K562 (cell line): ENCODE results near the gene ZC3H18. TPM values are rescaled to one million over a fixed set of nuclear protein-coding genes. Genes with fewer than 3 reads are reported as not detected.

Experiments
- ATAC-seq: fragments of 200-7000 bp; cut with Tn5 transposase; 3 replicates; pipeline ENCODE4 v1.9.1; 2020; ENCODE audit warnings: moderate library complexity
- BruUV-seq: library from RNA; stranded (reverse); fragments of 400-500 nt; replicated peaks from 2 replicates; lab custom pipeline; 2021; lab: Mats Ljungman, UMichigan
- CTCF ChIA-PET: fragments of 300-600 bp; formaldehyde crosslinking; extraction: SDS; loops from one replicate; lab custom pipeline; 2021; ENCODE audit warnings: low intra/inter-chr PET ratio; lab: Yijun Ruan, JAX
- POLR2A ChIA-PET: fragments of 300-600, 350-650 bp; sonication (Branson Sonifier 250); formaldehyde crosslinking; extraction: SDS; loops from one replicate; lab custom pipeline; 2021; ENCODE audit warnings: antibody characterized with exemption, inconsistent platforms; lab: Yijun Ruan, JAX
- DNase-seq, 4 experiments: peaks; one replicate each; pipeline versions ENCODE4 v3.0.0 to v3.0.0-alpha.2; 2011 to 2018; ENCODE audit warnings: low spot score in 3 of 4, mixed read lengths in 3 of 4; ENCODE audit errors: extremely low read depth in 1 of 4
- FAIRE-seq: peaks from 2 replicates; lab custom pipeline; 2011; peaks lifted over from hg19 to GRCh38; lab: Jason Lieb, UNC
- H2AFZ ChIP-seq: 2 replicates; pipeline ENCODE4 v1.6.0; 2011; ENCODE audit warnings: low read depth, low read length, control low read depth, inconsistent platforms
- H3K27ac ChIP-seq: fragments of 200-600 bp; 3 replicates; pipeline ENCODE4 v1.8.0; 2011; ENCODE audit warnings: low read depth, mild to moderate bottlenecking, control low read depth, inconsistent platforms, low read length, moderate library complexity, mixed read lengths; ENCODE audit errors: extremely low read depth
- H3K27me3 ChIP-seq, 2 experiments: fragments of 300-600 bp in 1 of 2; 2 replicates in 1 of 2; 3 replicates in 1 of 2; pipeline versions ENCODE4 v1.6.0 to v1.8.0; 2011; ENCODE audit warnings: inconsistent platforms in 2 of 2, low read length in 2 of 2, mild to moderate bottlenecking in 1 of 2, mixed read lengths in 1 of 2, moderate library complexity in 1 of 2; ENCODE audit not compliant: control insufficient read depth in 2 of 2, insufficient read depth in 2 of 2
- H3K36me3 ChIP-seq: fragments of 300-600 bp; 3 replicates; pipeline ENCODE4 v1.8.0; 2011; ENCODE audit warnings: mild to moderate bottlenecking, low read length, inconsistent platforms; ENCODE audit not compliant: control insufficient read depth, insufficient read depth
- H3K4me1 ChIP-seq, 2 experiments: fragments of 200-600 bp in 1 of 2; replicated peaks in 1 of 2; 2 replicates in 1 of 2; 3 replicates in 1 of 2; pipeline versions ENCODE4 v1.5.1 to v1.8.0; 2011; ENCODE audit warnings: inconsistent platforms in 2 of 2, low read length in 2 of 2, mild to moderate bottlenecking in 1 of 2, mixed read lengths in 1 of 2, moderate library complexity in 1 of 2; ENCODE audit not compliant: control insufficient read depth in 2 of 2, insufficient read depth in 2 of 2
- H3K4me2 ChIP-seq: 2 replicates; pipeline ENCODE4 v1.6.1; 2011; ENCODE audit warnings: low read length, control low read depth, inconsistent platforms, mixed read lengths; ENCODE audit not compliant: insufficient read depth
- H3K4me3 ChIP-seq: fragments of 200-600 bp; sonication (generic), shearing (Covaris generic); 2 replicates; pipeline ENCODE4 v1.5.1; 2016; ENCODE audit warnings: control low read depth, inconsistent platforms
- H3K79me2 ChIP-seq: fragments of 200-600 bp; 3 replicates; pipeline ENCODE4 v1.8.0; 2011; ENCODE audit warnings: low read length, inconsistent platforms; ENCODE audit not compliant: control insufficient read depth, insufficient read depth
- H3K9ac ChIP-seq, 2 experiments: 2 replicates each; pipeline versions ENCODE4 v1.6.0 to v1.6.1; 2011; ENCODE audit warnings: low read depth in 2 of 2, low read length in 2 of 2, control low read depth in 1 of 2, inconsistent platforms in 1 of 2, mild to moderate bottlenecking in 1 of 2, mixed read lengths in 1 of 2; ENCODE audit not compliant: insufficient read depth in 1 of 2
- H3K9me1 ChIP-seq: one replicate; pipeline ENCODE4 v1.6.0; 2011; ENCODE audit warnings: inconsistent platforms, mild to moderate bottlenecking, low read length, moderate library complexity; ENCODE audit not compliant: control insufficient read depth, insufficient read depth
- H3K9me3 ChIP-seq: replicated peaks from 2 replicates; pipeline ENCODE4 v1.5.1; 2011; ENCODE audit warnings: low read depth, low read length, inconsistent platforms; ENCODE audit not compliant: control insufficient read depth, insufficient read depth
- H4K20me1 ChIP-seq: replicated peaks from 2 replicates; pipeline ENCODE4 v1.6.1; 2011; ENCODE audit warnings: low read length, inconsistent platforms, mixed read lengths; ENCODE audit not compliant: control insufficient read depth, insufficient read depth
- BRCA1 ChIP-seq, 2 experiments: fragments of 450-650 bp in 1 of 2; sonication (generic) in 1 of 2; formaldehyde crosslinking in 1 of 2; IDR thresholded peaks; 2 replicates each; pipeline versions ENCODE4 v1.5.0 to v1.6.1; 2017 to 2020; ENCODE audit warnings: mild to moderate bottlenecking in 1 of 2, missing genetic modification reagents in 1 of 2
- BRF1 ChIP-seq: IDR thresholded peaks from 3 replicates; pipeline ENCODE4 v1.6.1; 2011; ENCODE audit warnings: borderline replicate concordance, mild to moderate bottlenecking; ENCODE audit not compliant: insufficient read length; ENCODE audit errors: extremely low read depth
- CBFB ChIP-seq: sonication (generic); formaldehyde crosslinking; IDR thresholded peaks from 2 replicates; pipeline ENCODE4 v1.4.0; 2020; ENCODE audit warnings: mild to moderate bottlenecking, missing genetic modification reagents
- CHCHD3 ChIP-seq: fragments of 250-450 bp; sonication (Bioruptor Pico); IDR thresholded peaks from 2 replicates; pipeline ENCODE4 v2.1.2; 2022; ENCODE audit warnings: mild to moderate bottlenecking
- JUN ChIP-seq, 2 experiments: sonication (generic) in 1 of 2; formaldehyde crosslinking in 1 of 2; IDR thresholded peaks; 2 replicates each; pipeline versions ENCODE4 v1.6.1 to v1.8.0; 2012 to 2022; ENCODE audit warnings: borderline replicate concordance in 2 of 2, mild to moderate bottlenecking in 2 of 2, improper control_type of control experiment in 1 of 2, low read depth in 1 of 2, low read length in 1 of 2, missing genetic modification reagents in 1 of 2
- MYBL2 ChIP-seq, 2 experiments: fragments of 450-650 bp in 1 of 2; sonication (generic) in 1 of 2; formaldehyde crosslinking in 1 of 2; IDR thresholded peaks; 2 replicates each; pipeline versions ENCODE4 v1.6.1 to v1.8.1; 2017 to 2022; ENCODE audit warnings: borderline replicate concordance in 1 of 2, inconsistent platforms in 1 of 2, low read depth in 1 of 2, mild to moderate bottlenecking in 1 of 2, missing genetic modification reagents in 1 of 2, moderate library complexity in 1 of 2
- SIN3A ChIP-seq, 2 experiments: fragments of 150-350 bp in 1 of 2; IDR thresholded peaks; 2 replicates each; pipeline ENCODE4 v1.6.1; 2011 to 2016; ENCODE audit warnings: borderline replicate concordance in 2 of 2, low read depth in 2 of 2, low read length in 2 of 2, mild to moderate bottlenecking in 2 of 2, moderate library complexity in 2 of 2; ENCODE audit not compliant: control insufficient read depth in 1 of 2
- TGIF2 ChIP-seq: sonication (generic); formaldehyde crosslinking; IDR thresholded peaks from 2 replicates; pipeline ENCODE4 v1.8.1; 2022; ENCODE audit warnings: mild to moderate bottlenecking, missing genetic modification reagents, moderate library complexity
- ZNF24 ChIP-seq: fragments of 450-650 bp; IDR thresholded peaks from 2 replicates; pipeline ENCODE4 v1.6.1; 2016
- ZNF3 ChIP-seq: fragments of 250-450 bp; sonication (Bioruptor Pico); IDR thresholded peaks from 2 replicates; pipeline ENCODE4 v1.5.0; 2021; ENCODE audit warnings: mild to moderate bottlenecking, moderate library complexity
- ZNF316 ChIP-seq: fragments of 450-650 bp; IDR thresholded peaks from 2 replicates; pipeline ENCODE4 v1.6.1; 2016
- WGBS: fragments of 100-300 bp; shearing (Covaris generic); methylation state at CpG from one replicate; pipeline ENCODE4 v1.1.6; 2016; ENCODE audit warnings: low coverage, mixed read lengths; ENCODE audit not compliant: insufficient coverage; ENCODE audit errors: missing lambda C conversion rate; 5-methylcytosine and 5-hydroxymethylcytosine counted together
- in situ Hi-C: fragments of 300-500 bp; cut with MboI; formaldehyde crosslinking; loops from 4 replicates; pipeline ENCODE4 v1.15.0; 2018; ENCODE audit warnings: inconsistent platforms, mixed read lengths
- intact Hi-C: fragments of 100-400 bp; cut with micrococcal nuclease; formaldehyde crosslinking; loops from 2 replicates; pipeline ENCODE4 v1.14.2; 2022
- polyA plus RNA-seq, 8 experiments: library from polyadenylated mRNA; depleted of rRNA in 4 of 8; stranded (reverse) in 5 of 8; unstranded in 3 of 8; fragments of >200 nt; fragmentation: Nextera tagmentation in 2 of 8; fragmentation: Illumina TruSeq in 1 of 8; extraction: Ambion mirVana in 2 of 8; extraction: Trizol in 1 of 8; gene quantifications; 2 replicates each; pipeline versions ENCODE4 v1.2.1 to v1.2.3, GENCODE V29; 2011 to 2014; ENCODE audit warnings: inconsistent platforms in 1 of 8, missing spikeins in 1 of 8
- total RNA-seq, 7 experiments: library from RNA; depleted of rRNA in 6 of 7; stranded (reverse); fragments of >200 nt in 6 of 7; fragmentation: Illumina TruSeq in 2 of 7; extraction: Trizol in 2 of 7; gene quantifications; 2 replicates each; pipeline versions ENCODE4 v1.2.1 to v1.2.3, GENCODE V29; 2011 to 2021; ENCODE audit warnings: low replicate concordance in 1 of 7
- TF ChIP-seq, protein P1 (sequence below): fragments of 450-650 bp; IDR thresholded peaks from 2 replicates; pipeline ENCODE4 v1.7.1; 2018; ENCODE audit warnings: mild to moderate bottlenecking, low read depth; ENCODE audit not compliant: partially characterized antibody
- TF ChIP-seq, protein P2 (sequence below), 3 experiments: fragments of 200-800 bp in 1 of 3; sonication (Bioruptor generic) in 1 of 3; sonication (generic) in 1 of 3; formaldehyde crosslinking in 1 of 3; IDR thresholded peaks; 2 replicates each; pipeline versions ENCODE4 v1.6.1 to v1.8.0; 2016 to 2022; ENCODE audit warnings: mild to moderate bottlenecking in 2 of 3, missing compliant biosample characterization in 2 of 3, missing genetic modification characterization in 2 of 3, missing genetic modification reagents in 1 of 3
- TF ChIP-seq, protein P3 (sequence below): fragments of 250-450 bp; sonication (Bioruptor Pico); IDR thresholded peaks from 2 replicates; pipeline ENCODE4 v1.8.0; 2022; ENCODE audit warnings: moderate library complexity, mild to moderate bottlenecking, inconsistent platforms

The ZC3H18 gene
- total and polyA plus RNA-seq, 9 of the 15 experiments (the other 6 are each of a cell fraction or from before 2014, with no cell fraction given) = 1.7 to 88.7 (median 26.9) TPM

DNA sequence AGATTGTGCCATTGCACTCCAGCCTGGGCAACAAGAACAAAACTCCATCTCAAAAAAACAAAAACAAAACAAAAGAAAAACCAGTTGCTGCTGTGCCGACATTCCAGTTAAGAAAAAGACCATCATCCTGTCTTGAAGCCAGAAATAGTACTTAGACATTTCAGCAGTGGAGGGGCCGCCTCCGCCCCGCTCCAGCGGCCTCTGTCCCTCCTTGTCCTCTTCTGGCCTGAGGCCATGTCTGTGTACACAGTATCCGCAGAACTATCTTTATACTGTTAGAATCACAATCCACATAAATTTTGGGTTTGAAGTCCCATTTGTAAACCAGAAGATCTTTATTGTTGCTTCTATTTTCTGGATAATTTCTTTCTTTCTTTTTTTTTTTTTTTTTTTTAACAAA, 24.9 kb downstream of the ZC3H18 start:
- ATAC-seq = no peak
- DNase-seq = no peak
- no peak overlapping the region for H3K9ac ChIP-seq
- no peaks in the 10 kb centered on the region for H3K9me1 ChIP-seq
- POLR2A ChIA-PET = interaction anchor here (0.6 to 1.3 kb wide), 3 partner anchors 14 to 59 kb away, joined by 3 to 5 read pairs (median 3); no protein-coding TSS in a partner anchor
- H3K4me3 ChIP-seq = no peak overlapping the region
- intact Hi-C loops (no loop called here), in situ Hi-C loops (no loop called here)
- H3K79me2 ChIP-seq = peaks cover 20% of the 10 kb centered on the region
- CTCF ChIA-PET = no interaction called here
- 96% methylated on average over 6 of the region's 6 CpGs for WGBS
- H4K20me1 ChIP-seq = no peaks in the 10 kb centered on the region
- H3K27me3 ChIP-seq = no peaks in the 10 kb centered on the region
- peaks cover 74% of the 10 kb centered on the region for H3K36me3 ChIP-seq
- H3K27ac ChIP-seq = no peak overlapping the region
- no peaks in the 10 kb centered on the region for H3K9me3 ChIP-seq
- H2AFZ ChIP-seq = no peak overlapping the region
- no peak for FAIRE-seq
- BruUV-seq = no TSS peak
- TF ChIP-seq BRCA1 (IDR thresholded peaks at IDR 0.05) (no peak), BRCA1 (CRISPR knock-in tag; IDR thresholded peaks at IDR 0.05) (no peak), MYBL2 (IDR thresholded peaks at IDR 0.05; ENCODE audit: low read depth) (no peak), MYBL2 (CRISPR knock-in tag; IDR thresholded peaks at IDR 0.05; ENCODE audit: borderline replicate concordance) (no peak), JUN (IDR thresholded peaks at IDR 0.05; ENCODE audit: borderline replicate concordance, low read depth, low read length) (no peak), JUN (CRISPR knock-in tag; IDR thresholded peaks at IDR 0.05; ENCODE audit: borderline replicate concordance) (no peak), ZNF316 (no peak), SIN3A (IDR thresholded peaks at IDR 0.05; ENCODE audit: borderline replicate concordance in 2 of 2, control insufficient read depth in 1 of 2, low read depth in 2 of 2, low read length in 2 of 2) (no peak), ZNF3 (CRISPR knock-in tag) (no peak), CBFB (CRISPR knock-in tag) (no peak), ZNF24 (no peak), BRF1 (no peak), CHCHD3 (no peak), TGIF2 (CRISPR knock-in tag) (no peak)
- TF ChIP-seq, protein P1, sequence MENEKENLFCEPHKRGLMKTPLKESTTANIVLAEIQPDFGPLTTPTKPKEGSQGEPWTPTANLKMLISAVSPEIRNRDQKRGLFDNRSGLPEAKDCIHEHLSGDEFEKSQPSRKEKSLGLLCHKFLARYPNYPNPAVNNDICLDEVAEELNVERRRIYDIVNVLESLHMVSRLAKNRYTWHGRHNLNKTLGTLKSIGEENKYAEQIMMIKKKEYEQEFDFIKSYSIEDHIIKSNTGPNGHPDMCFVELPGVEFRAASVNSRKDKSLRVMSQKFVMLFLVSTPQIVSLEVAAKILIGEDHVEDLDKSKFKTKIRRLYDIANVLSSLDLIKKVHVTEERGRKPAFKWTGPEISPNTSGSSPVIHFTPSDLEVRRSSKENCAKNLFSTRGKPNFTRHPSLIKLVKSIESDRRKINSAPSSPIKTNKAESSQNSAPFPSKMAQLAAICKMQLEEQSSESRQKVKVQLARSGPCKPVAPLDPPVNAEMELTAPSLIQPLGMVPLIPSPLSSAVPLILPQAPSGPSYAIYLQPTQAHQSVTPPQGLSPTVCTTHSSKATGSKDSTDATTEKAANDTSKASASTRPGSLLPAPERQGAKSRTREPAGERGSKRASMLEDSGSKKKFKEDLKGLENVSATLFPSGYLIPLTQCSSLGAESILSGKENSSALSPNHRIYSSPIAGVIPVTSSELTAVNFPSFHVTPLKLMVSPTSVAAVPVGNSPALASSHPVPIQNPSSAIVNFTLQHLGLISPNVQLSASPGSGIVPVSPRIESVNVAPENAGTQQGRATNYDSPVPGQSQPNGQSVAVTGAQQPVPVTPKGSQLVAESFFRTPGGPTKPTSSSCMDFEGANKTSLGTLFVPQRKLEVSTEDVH = no peak
- TF ChIP-seq, protein P2, sequence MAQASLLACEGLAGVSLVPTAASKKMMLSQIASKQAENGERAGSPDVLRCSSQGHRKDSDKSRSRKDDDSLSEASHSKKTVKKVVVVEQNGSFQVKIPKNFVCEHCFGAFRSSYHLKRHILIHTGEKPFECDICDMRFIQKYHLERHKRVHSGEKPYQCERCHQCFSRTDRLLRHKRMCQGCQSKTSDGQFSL (CRISPR knock-in tag; IDR thresholded peaks at IDR 0.05) = no peak
- TF ChIP-seq, protein P2 (tag; IDR thresholded peaks at IDR 0.05) = no peak
- TF ChIP-seq, protein P3, sequence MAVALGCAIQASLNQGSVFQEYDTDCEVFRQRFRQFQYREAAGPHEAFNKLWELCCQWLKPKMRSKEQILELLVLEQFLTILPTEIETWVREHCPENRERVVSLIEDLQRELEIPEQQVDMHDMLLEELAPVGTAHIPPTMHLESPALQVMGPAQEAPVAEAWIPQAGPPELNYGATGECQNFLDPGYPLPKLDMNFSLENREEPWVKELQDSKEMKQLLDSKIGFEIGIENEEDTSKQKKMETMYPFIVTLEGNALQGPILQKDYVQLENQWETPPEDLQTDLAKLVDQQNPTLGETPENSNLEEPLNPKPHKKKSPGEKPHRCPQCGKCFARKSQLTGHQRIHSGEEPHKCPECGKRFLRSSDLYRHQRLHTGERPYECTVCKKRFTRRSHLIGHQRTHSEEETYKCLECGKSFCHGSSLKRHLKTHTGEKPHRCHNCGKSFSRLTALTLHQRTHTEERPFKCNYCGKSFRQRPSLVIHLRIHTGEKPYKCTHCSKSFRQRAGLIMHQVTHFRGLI = no peak
- no peak overlapping the region for H3K4me2 ChIP-seq
- peaks cover 0 to 11% of the 10 kb centered on the region in 2 experiments; a peak in 1 of 5 replicates for H3K4me1 ChIP-seq
